ENCODE results near the gene BLTP3A. TPM values are rescaled to one million over a fixed set of nuclear protein-coding genes. Genes with fewer than 3 reads are reported as not detected.
"Not testable (repeated sequence)": the region's sequence is repeated elsewhere in the genome, so short reads cannot be mapped to it uniquely, and the experiment has no call there.

The BLTP3A gene
- 10 to 100 TPM; 15.8 to 18.1 (median 17.0) TPM for total RNA-seq

DNA sequence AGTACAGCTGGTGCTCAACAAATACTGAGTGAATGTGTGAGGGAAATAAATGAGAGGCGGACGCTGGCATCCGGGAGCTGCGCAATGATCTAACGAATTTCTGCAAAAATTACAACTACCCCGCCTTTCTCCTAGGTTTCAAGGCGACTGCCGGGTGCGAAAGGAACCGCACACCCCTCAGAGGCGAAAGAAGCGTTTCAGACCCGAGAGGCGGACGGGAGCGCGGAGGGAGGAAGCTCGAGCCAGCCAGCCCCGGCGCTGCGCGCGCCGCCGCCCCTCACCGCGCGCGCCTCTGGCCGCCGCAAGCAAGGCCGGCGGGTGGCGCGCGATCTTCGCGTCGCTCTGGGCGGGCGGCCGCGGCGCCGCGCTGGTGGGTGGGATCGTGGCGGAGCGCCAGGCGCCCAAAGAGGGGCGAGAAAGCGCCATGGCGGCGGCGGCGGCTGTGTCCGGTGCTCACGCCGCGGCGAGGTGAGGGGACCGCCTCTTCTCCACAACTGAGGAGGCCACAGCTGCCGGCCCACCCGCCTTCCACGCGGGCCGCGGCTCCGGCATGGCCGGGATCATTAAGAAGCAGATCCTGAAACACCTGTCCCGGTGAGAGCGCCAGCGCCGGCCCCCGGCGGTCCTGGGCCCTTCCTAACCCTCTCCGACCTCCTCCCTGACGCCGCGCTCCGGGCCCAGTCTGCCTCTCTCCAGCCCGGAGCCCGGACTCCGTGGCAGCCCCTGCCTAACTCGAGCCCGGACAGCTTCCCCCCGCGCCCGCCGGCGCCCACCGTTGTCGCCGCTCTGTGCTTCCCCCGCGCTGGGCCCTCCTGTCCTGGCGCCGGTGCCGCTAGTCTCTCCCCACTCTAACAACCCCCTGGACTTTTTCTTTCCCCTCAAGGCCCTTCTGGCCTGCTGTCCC lies at the start of gene BLTP3A:
Gene BLTP3A (plus strand): TSS at position 383 of the 904 bp plus-strand sequence. CDS start 168 bp downstream, at position 551.
- Mint-ChIP-seq H3K4me3 (peak within 1 kb of the TSS; percentile 97), H3K27me3 (ENCODE audit: low read depth) (no peaks in the 10 kb centered on the region), H3K4me1 (ENCODE audit: low read depth) (peaks cover 28% of the 10 kb centered on the region), H3K9me3 (no peaks in the 10 kb centered on the region), H3K36me3 (ENCODE audit: insufficient read depth) (peaks cover 3% of the 10 kb centered on the region)
- ATAC-seq = peak; percentile 97 to 98
- DNase-seq = peak; percentile 67

DNA sequence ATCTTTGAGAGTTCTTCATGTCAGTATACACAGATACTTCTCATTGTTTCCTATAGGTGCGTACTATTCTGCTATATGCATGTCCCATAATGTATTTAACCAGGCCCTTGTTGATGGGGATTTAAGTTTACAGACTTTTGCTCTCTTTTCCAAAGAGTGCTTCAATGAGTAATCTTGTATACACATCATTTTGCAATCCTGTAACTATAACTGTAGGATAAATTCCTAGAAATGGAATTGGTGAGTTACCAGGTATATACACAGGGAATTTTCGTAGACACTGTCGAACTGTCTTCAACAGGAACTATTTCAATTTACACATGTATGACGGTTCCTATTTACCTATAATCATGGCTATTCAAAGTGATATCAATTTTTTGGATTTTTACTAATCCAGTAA lies 49.8 kb upstream of the BLTP3A start:
- Mint-ChIP-seq H3K4me3 (no peak overlapping the region), H3K4me1 (ENCODE audit: low read depth) (no peaks in the 10 kb centered on the region), H3K27me3 (ENCODE audit: low read depth) (no peaks in the 10 kb centered on the region), H3K36me3 (ENCODE audit: insufficient read depth) (no peaks in the 10 kb centered on the region), H3K9me3 (no peaks in the 10 kb centered on the region)
- ATAC-seq = no peak
- no peak for DNase-seq

- DNase-seq (no peak), ATAC-seq (no peak)
- Mint-ChIP-seq H3K27me3 (ENCODE audit: low read depth) (no peaks in the 10 kb centered on the region), H3K36me3 (ENCODE audit: insufficient read depth) (no peaks in the 10 kb centered on the region), H3K4me1 (ENCODE audit: low read depth) (no peaks in the 10 kb centered on the region), H3K9me3 (no peaks in the 10 kb centered on the region), H3K4me3 (no peak overlapping the region)
Observed at GRCh38 chr6:34743625-34744293, 48.1 kb upstream of the BLTP3A start.

GRCh38 chr6:34744294-34744647 lies 47.6 kb upstream of the BLTP3A start:
- not testable (repeated sequence) for H3K9me3 Mint-ChIP-seq; H3K36me3 Mint-ChIP-seq (ENCODE audit: insufficient read depth); H3K4me1 Mint-ChIP-seq (ENCODE audit: low read depth); ATAC-seq; H3K4me3 Mint-ChIP-seq; H3K27me3 Mint-ChIP-seq (ENCODE audit: low read depth); DNase-seq

GRCh38 chr6:34745277-34746103 lies 46.4 kb upstream of the BLTP3A start:
- DNase-seq = no peak
- Mint-ChIP-seq H3K9me3 (no peaks in the 10 kb centered on the region), H3K36me3 (ENCODE audit: insufficient read depth) (no peaks in the 10 kb centered on the region), H3K4me1 (ENCODE audit: low read depth) (no peaks in the 10 kb centered on the region), H3K27me3 (ENCODE audit: low read depth) (no peaks in the 10 kb centered on the region), H3K4me3 (no peak overlapping the region)
- peak in 1 of 2 donors; percentile 65 for ATAC-seq

DNA sequence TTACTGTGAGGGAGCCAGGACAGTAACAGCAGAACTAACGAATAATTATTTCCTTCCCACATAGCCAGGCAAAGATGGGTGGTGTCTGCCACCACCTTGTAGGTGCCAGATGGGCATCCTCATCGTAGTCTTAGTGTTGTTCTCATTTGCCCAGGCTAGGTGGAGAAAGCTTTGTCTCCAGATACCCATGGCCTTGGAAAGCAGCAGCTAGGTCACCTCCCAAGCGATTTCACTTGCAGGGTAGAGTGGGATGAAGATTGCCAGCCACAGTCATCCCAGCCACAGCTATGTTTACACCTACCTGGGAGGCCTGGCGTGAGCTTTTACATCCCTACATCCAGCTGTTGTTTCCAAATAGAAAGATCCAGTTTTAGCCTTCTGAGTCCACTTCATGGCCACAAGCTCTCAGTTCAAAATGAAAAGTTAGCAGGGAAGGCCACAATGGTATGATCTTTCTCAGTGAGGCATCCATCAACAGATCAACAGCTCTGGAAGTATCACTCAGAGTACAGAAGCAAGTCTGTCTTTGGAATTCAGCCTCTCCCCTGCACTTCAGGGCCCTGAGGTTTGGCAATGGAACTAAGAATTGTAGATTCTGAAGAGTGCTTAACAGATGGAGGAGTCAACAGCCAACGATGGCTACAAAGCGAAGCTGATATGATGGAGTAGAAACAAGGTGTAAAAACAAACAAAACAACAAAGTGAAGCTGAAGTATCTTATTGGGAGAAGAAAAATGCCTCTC lies 45.6 kb upstream of the BLTP3A start:
- no peak for DNase-seq
- no peak for ATAC-seq
- Mint-ChIP-seq H3K4me1 (ENCODE audit: low read depth) (no peaks in the 10 kb centered on the region), H3K36me3 (ENCODE audit: insufficient read depth) (no peaks in the 10 kb centered on the region), H3K9me3 (no peaks in the 10 kb centered on the region), H3K4me3 (no peak overlapping the region), H3K27me3 (ENCODE audit: low read depth) (no peaks in the 10 kb centered on the region)

- H3K36me3 Mint-ChIP-seq (ENCODE audit: insufficient read depth) = no peaks in the 10 kb centered on the region
Observed at GRCh38 chr6:34748757-34749156, 43.1 kb upstream of the BLTP3A start.

GRCh38 chr6:34756513-34756856 lies 35.4 kb upstream of the BLTP3A start:
- not testable (repeated sequence) for H3K9me3 Mint-ChIP-seq; H3K4me3 Mint-ChIP-seq; H3K4me1 Mint-ChIP-seq (ENCODE audit: low read depth); H3K27me3 Mint-ChIP-seq (ENCODE audit: low read depth); H3K36me3 Mint-ChIP-seq (ENCODE audit: insufficient read depth)
- ATAC-seq (peak; percentile 20 to 32), DNase-seq (peak; percentile 8)

More at GRCh38 chr6:34748757-34749156, 43.1 kb upstream of the BLTP3A start:
- Mint-ChIP-seq H3K4me3 (no peak overlapping the region), H3K9me3 (no peaks in the 10 kb centered on the region), H3K27me3 (ENCODE audit: low read depth) (no peaks in the 10 kb centered on the region), H3K4me1 (ENCODE audit: low read depth) (no peaks in the 10 kb centered on the region)
- DNase-seq = no peak
- ATAC-seq = no peak

- no peak for ATAC-seq
- Mint-ChIP-seq H3K4me3 (no peak overlapping the region), H3K4me1 (ENCODE audit: low read depth) (peaks cover 7% of the 10 kb centered on the region), H3K36me3 (ENCODE audit: insufficient read depth) (peaks cover 8% of the 10 kb centered on the region), H3K27me3 (ENCODE audit: low read depth) (no peaks in the 10 kb centered on the region), H3K9me3 (no peaks in the 10 kb centered on the region)
- no peak for DNase-seq
Observed at GRCh38 chr6:34757687-34758274, 34.1 kb upstream of the BLTP3A start.

GRCh38 chr6:34760108-34760507 lies 31.8 kb upstream of the BLTP3A start:
- DNase-seq (no peak), ATAC-seq (no peak)
- Mint-ChIP-seq H3K4me3 (no peak overlapping the region), H3K9me3 (no peaks in the 10 kb centered on the region), H3K4me1 (ENCODE audit: low read depth) (peaks cover 7% of the 10 kb centered on the region), H3K36me3 (ENCODE audit: insufficient read depth) (peaks cover 12% of the 10 kb centered on the region), H3K27me3 (ENCODE audit: low read depth) (no peaks in the 10 kb centered on the region)

GRCh38 chr6:34761681-34762080 lies 30.2 kb upstream of the BLTP3A start:
- H3K9me3 Mint-ChIP-seq, ATAC-seq: not testable (repeated sequence)

GRCh38 chr6:34768148-34768547 lies 23.7 kb upstream of the BLTP3A start:
- DNase-seq (no peak), ATAC-seq (no peak)
- Mint-ChIP-seq H3K4me1 (ENCODE audit: low read depth) (peaks cover 13% of the 10 kb centered on the region), H3K27me3 (ENCODE audit: low read depth) (no peaks in the 10 kb centered on the region), H3K4me3 (no peak overlapping the region), H3K9me3 (no peaks in the 10 kb centered on the region), H3K36me3 (ENCODE audit: insufficient read depth) (peaks cover 36% of the 10 kb centered on the region)

More at GRCh38 chr6:34761681-34762080, 30.2 kb upstream of the BLTP3A start:
- DNase-seq; H3K27me3 Mint-ChIP-seq (ENCODE audit: low read depth); H3K4me3 Mint-ChIP-seq; H3K4me1 Mint-ChIP-seq (ENCODE audit: low read depth): not testable (repeated sequence)
- H3K36me3 Mint-ChIP-seq (ENCODE audit: insufficient read depth) = peaks cover 14% of the 10 kb centered on the region

GRCh38 chr6:34771727-34772126 lies 20.2 kb upstream of the BLTP3A start:
- no peaks in the 10 kb centered on the region for H3K9me3 Mint-ChIP-seq
- H3K4me3 Mint-ChIP-seq = no peak overlapping the region
- DNase-seq (no peak), ATAC-seq (no peak)
- peaks cover 42% of the 10 kb centered on the region for H3K36me3 Mint-ChIP-seq (ENCODE audit: insufficient read depth)
- H3K4me1 Mint-ChIP-seq (ENCODE audit: low read depth) = peaks cover 13% of the 10 kb centered on the region
- H3K27me3 Mint-ChIP-seq (ENCODE audit: low read depth) = no peaks in the 10 kb centered on the region

Measured in activated T-cell treated with anti-CD3 and anti-CD28 coated beads, Interleukin-2, amount 50 U/mL, for 4 hours (primary cell).